Left lung (tissue), 10 donors: ENCODE measurements around the gene MXD4. TPM values are rescaled to one million over a fixed set of nuclear protein-coding genes. Genes with fewer than 3 reads are reported as not detected.

Experiments used
- ATAC-seq: fragments of 200-7000 bp; cut with Tn5 transposase; one replicate; pipeline ENCODE4 v1.9.1; 2020; ENCODE audit warnings: moderate library complexity
- DNase-seq, 4 donors: peaks; one replicate each; pipeline ENCODE4 v3.0.0-alpha.2; 2013 to 2020
- H3K27ac ChIP-seq, 2 donors: fragments of 200-600 bp; sonication (generic) in 1 of 2; one replicate each; pipeline versions ENCODE4 v1.5.0 to v1.8.0; 2020 to 2021
- H3K27me3 ChIP-seq, 2 donors: fragments of 200-600 bp; sonication (generic) in 1 of 2; one replicate each; pipeline versions ENCODE4 v1.5.0 to v1.8.0; 2020 to 2021
- H3K36me3 ChIP-seq, 2 donors: fragments of 200-600 bp; sonication (generic) in 1 of 2; one replicate each; pipeline versions ENCODE4 v1.5.0 to v1.8.0; 2020 to 2021
- H3K4me1 ChIP-seq, 2 donors: fragments of 200-600 bp; one replicate each; pipeline ENCODE4 v1.8.0; 2021
- H3K4me3 ChIP-seq, 2 donors: fragments of 200-600 bp; sonication (generic) in 1 of 2; one replicate each; pipeline versions ENCODE4 v1.5.0 to v1.8.0; 2020 to 2021; ENCODE audit warnings: mild to moderate bottlenecking in 1 of 2
- H3K9me3 ChIP-seq, 2 donors: fragments of 200-600 bp; sonication (generic) in 1 of 2; one replicate each; pipeline versions ENCODE4 v1.5.0 to v1.8.0; 2020 to 2021
- CTCF ChIP-seq, 2 donors: fragments of 200-600 bp; sonication (generic) in 1 of 2; IDR thresholded peaks; one replicate each; pipeline versions ENCODE4 v1.5.0 to v1.8.0; 2021; ENCODE audit warnings: antibody characterized with exemption in 2 of 2
- intact Hi-C, 2 donors: fragments of 100-400 bp; cut with DNase I; formaldehyde crosslinking; loops; one replicate each; pipeline versions ENCODE4 v1.11.2 to v1.14.2; 2022
- polyA plus RNA-seq, 6 donors: library from polyadenylated mRNA; unstranded; fragments of 120-200 nt; gene quantifications; one replicate each; pipeline ENCODE4 v1.2.1, GENCODE V29; 2013; ENCODE audit not compliant: insufficient read length in 6 of 6
- total RNA-seq, 2 donors: library from RNA; stranded (reverse); fragmentation: NEBNext Ultra II Directional; extraction: Animal tissue kit (Norgen Biotek cat#: 25700); gene quantifications; one replicate each; pipeline ENCODE4 v1.2.1, GENCODE V29; 2021
- donor health status: DM: no; HTN: yes; CAD: no.
- donor health status: DM: no; HTN: no; CAD: no.

Gene MXD4
- total and polyA plus RNA-seq, 8 donors, result 52.4 to 113 (median 81.9) TPM

DNA sequence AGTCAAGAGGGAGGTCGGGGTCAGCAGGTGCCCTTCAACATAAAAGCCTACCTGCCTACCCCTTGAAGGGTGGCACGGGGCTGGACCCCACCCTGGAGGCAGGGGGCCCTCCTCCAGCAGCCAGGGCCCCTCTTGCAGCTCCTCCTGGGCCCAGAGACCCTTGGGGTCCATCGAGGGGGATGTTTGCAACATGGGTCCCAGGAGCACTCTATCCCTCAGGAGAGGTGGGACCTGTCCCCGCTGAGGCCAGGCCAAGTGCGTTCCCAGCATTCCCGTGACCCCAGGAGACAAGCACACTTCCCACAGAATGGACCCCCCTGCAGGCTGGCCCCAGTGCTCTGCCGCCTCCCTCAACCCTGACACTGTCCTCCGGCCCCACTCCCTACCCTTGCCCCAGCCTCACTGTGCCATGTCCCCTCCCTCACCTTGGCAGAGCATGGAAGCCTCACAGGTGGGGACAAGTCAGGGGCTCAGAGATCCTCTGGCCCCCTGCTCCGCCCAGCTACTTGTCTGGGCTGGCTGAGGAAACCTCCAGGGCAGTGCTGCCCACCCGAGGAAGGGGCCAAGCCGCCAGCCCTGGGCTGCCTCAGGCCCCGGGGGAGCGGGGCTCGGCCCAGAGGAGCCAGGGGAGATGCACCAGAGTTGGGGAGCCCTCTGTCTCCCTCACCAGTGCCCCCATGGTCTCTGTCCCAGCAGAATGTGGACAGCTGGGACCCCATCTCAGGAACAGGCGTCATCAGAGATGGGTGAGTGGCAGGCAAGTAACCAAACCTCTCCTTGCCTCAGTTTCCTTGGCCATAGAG is 2.2 kb downstream of the MXD4 start:
- H3K36me3 ChIP-seq, result peaks cover 0 to 22% of the 10 kb centered on the region in 2 donors
- peak overlapping the region; percentile 89 to 93 for H3K4me3 ChIP-seq
- DNase-seq (peak in 2 of 4 donors; percentile 30 to 67), ATAC-seq (no peak)
- no peaks in the 10 kb centered on the region for H3K27me3 ChIP-seq
- H3K4me1 ChIP-seq, result peaks cover 51 to 74% of the 10 kb centered on the region in 2 donors
- intact Hi-C loops, result no loop called here
- peak overlapping the region in 1 of 2 donors; percentile 74 for H3K27ac ChIP-seq
- no peak for TF ChIP-seq CTCF (IDR thresholded peaks at IDR 0.05)
- no peaks in the 10 kb centered on the region for H3K9me3 ChIP-seq

DNA sequence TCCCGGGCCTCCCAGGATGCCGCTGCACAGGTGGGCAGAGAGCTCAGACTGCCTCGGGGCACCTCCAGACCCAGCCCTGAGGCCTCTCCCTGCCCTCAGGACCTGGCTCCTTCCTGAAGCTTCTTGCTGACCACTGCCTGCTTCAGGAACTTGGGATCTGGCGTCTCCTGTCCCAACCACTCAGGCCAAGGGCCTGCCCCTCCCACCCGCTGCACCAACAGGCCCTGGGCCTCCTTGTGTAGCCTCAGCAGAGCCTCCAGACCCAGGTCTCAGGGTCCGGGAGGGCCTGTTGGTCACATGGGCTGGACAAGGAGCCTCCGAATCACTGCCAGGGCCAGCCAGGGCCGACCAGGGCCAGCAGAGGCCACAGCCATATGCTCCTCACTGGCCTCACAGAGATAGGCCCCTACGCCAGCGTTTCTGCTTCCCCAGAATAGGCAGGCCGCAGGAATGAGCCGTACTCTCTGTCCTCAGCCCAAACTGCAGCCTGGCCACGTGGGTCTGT is 2.8 kb downstream of the MXD4 start:
- H3K36me3 ChIP-seq, result peaks cover 0 to 27% of the 10 kb centered on the region in 2 donors
- peak overlapping the region in 1 of 2 donors; percentile 20 for H3K27ac ChIP-seq
- H3K9me3 ChIP-seq, result no peaks in the 10 kb centered on the region
- no peaks in the 10 kb centered on the region for H3K27me3 ChIP-seq
- no peak overlapping the region for H3K4me3 ChIP-seq
- DNase-seq (peak in 1 of 4 donors; percentile 31), ATAC-seq (no peak)
- intact Hi-C loops, result no loop called here
- peaks cover 51 to 77% of the 10 kb centered on the region in 2 donors for H3K4me1 ChIP-seq
- no peak for TF ChIP-seq CTCF (IDR thresholded peaks at IDR 0.05)

DNA sequence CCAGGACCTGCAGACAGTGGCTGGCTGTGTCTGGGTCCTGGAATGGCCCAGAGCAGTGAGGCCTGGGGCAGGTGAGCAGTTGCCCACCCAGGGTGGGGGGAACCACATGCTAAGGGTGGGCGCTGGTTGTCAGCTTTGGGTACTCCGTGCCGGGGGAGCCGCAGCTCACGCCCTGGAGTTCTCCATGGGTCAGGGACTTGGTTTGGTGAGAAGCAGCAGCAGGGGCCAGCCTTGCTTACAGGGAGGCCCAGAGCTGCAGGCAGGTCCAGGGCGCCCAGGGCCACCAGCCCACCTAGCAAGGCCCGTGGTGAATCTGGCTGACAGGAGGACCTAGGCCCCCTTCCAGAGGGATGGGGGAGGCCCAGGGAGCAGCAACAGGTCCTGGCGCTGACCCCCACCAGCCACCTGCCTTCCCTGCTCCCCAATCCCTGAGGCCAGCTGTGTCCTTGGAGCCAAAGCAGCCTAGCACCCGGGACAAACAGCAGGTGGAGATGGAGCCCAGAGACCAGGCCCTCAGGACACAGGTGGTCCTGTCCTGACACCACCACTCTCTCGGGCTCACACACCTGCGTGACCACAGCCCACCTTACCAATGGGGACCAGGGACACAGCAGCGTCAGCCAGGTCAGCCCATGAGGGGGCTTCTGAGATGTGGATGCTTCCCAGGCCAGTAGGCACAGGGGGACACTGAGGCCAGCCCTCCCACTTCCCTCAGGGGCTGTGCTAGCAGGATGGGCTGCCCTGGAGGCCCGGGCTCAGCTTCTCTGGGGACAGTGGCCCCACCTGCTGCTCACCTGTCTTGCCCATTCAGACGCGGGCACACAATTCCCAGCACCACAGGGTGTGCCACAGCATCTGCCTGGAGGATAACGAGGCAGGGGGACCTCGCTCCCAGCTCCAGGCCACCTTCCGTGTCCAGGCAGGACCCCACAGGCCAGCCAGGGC is 3.5 kb downstream of the MXD4 start:
- Histone ChIP-seq H3K4me1 (peaks cover 51 to 75% of the 10 kb centered on the region in 2 donors), H3K4me3 (no peak overlapping the region), H3K27ac (peak overlapping the region in 1 of 2 donors; percentile 79), H3K36me3 (peaks cover 0 to 34% of the 10 kb centered on the region in 2 donors), H3K9me3 (no peaks in the 10 kb centered on the region), H3K27me3 (no peaks in the 10 kb centered on the region)
- ATAC-seq (no peak), DNase-seq (peak in 2 of 4 donors; percentile 24 to 73)
- TF ChIP-seq CTCF (IDR thresholded peaks at IDR 0.05), result no peak
- intact Hi-C loops, result no loop called here

DNA sequence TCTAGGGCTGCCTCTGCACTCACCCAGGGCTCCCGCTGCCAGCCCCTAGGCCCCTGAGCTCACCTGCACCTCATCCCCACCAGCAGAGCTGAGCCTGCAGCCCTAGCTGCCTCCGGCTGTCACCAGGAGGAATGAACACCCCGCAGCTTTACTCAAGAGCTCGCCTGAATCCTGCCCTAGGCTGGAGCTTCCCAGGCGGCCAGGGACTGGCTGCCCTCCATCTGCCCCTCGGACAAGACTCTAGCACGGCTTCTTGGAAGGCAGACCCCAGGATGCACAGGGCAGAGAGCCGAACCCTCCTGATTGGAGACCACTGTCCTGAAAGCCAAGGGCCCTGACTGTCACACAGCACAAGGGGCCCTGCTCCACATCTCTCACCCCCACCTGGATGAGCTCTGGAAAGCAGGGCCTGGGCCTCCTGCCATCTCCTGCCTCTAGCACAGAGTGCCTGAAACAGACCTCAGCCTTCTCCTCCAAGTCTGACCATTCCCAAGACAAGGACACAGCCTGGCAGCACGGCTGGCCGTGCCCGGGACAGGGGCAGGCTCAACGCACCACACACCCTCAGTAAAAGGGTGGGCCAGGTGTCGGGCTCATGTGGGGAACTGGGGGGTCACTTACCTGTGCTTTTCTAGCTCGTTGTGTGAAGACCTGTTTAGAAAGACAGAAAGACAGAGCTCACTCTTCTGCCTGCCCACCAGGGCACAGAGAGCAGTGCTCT is 4.4 kb downstream of the MXD4 start:
- Histone ChIP-seq H3K4me1 (peaks cover 44 to 67% of the 10 kb centered on the region in 2 donors), H3K27me3 (no peaks in the 10 kb centered on the region), H3K4me3 (no peak overlapping the region), H3K9me3 (no peaks in the 10 kb centered on the region), H3K36me3 (peaks cover 0 to 43% of the 10 kb centered on the region in 2 donors), H3K27ac (peak overlapping the region; percentile 73 to 79)
- DNase-seq (peak in 2 of 4 donors; percentile 24 to 61), ATAC-seq (no peak)
- intact Hi-C loops, result no loop called here
- TF ChIP-seq CTCF (IDR thresholded peaks at IDR 0.05), result no peak
